ENCODE measurements around the gene RAB17.

DNA sequence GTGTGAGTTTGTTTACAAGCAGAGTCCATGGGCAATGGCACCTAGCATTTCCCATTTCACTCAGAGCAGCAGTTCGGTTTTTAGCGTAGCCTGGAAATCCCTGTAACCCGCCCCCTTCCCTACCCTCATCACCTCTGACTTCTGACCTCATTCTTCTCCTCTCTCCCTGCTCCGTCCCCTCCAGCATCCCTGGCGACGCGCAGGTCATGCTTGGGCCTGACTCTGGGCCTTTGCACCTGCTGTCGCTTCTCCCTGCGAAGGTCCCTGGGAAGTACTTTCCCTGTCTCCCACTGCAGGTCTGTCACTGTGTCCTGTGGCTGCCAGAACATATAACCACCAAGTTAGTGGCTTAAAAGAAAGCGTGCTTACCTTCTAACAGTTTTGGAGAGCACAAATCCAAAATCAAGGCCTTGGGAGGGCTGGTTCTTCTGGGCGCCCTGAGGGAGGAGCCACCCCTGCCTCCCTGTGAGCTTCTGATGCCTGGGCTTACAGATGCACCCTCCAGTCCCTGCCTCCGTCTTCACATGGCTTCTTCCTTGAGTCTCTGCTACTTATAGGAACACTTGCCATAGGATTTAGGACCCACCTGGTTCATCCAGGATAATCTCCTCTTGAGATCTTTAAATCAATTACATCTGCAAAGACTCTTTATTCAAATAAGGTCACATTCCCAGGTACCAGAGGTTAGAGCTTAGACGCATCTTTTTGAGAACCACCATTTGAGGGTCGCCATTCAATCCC lies 8.1 kb upstream of the RAB17 start:
- TF ChIP-seq, protein P1, sequence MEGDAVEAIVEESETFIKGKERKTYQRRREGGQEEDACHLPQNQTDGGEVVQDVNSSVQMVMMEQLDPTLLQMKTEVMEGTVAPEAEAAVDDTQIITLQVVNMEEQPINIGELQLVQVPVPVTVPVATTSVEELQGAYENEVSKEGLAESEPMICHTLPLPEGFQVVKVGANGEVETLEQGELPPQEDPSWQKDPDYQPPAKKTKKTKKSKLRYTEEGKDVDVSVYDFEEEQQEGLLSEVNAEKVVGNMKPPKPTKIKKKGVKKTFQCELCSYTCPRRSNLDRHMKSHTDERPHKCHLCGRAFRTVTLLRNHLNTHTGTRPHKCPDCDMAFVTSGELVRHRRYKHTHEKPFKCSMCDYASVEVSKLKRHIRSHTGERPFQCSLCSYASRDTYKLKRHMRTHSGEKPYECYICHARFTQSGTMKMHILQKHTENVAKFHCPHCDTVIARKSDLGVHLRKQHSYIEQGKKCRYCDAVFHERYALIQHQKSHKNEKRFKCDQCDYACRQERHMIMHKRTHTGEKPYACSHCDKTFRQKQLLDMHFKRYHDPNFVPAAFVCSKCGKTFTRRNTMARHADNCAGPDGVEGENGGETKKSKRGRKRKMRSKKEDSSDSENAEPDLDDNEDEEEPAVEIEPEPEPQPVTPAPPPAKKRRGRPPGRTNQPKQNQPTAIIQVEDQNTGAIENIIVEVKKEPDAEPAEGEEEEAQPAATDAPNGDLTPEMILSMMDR (IDR thresholded peaks at IDR 0.05; ENCODE audit: low read length): no peak
- TF ChIP-seq EZH2phosphoT487 (IDR thresholded peaks at IDR 0.05; ENCODE audit: low read length) (no peak), EZH2 (optimal IDR thresholded peaks at IDR 0.05; ENCODE audit: low read depth, low read length) (no peak)
